Mammary epithelial cell (primary cell): ENCODE measurements around the gene FOXA2.

Experiments used
- CTCF ChIP-seq, 2 donors: IDR thresholded peaks in 1 of 2; conservative IDR thresholded peaks in 1 of 2; 2 replicates each; pipeline ENCODE4 v1.5.1; 2011 to 2012; ENCODE audit warnings: inconsistent platforms in 2 of 2, low read length in 2 of 2, mild to moderate bottlenecking in 2 of 2, control low read depth in 1 of 2, low read depth in 1 of 2; ENCODE audit not compliant: insufficient read depth in 1 of 2; ENCODE audit errors: extremely low read depth in 1 of 2
- EZH2 ChIP-seq: IDR thresholded peaks from 2 replicates; pipeline ENCODE4 v1.6.1; 2012; ENCODE audit warnings: low read length, inconsistent platforms, borderline replicate concordance

GRCh38 chr20:22546344-22546743 is 38.0 kb downstream of the FOXA2 start:
- TF ChIP-seq CTCF (conservative IDR thresholded peaks at IDR 0.05 in 1 of 2, IDR thresholded peaks at IDR 0.05 in 1 of 2; ENCODE audit: extremely low read depth in 1 of 2, insufficient read depth in 1 of 2, low read depth in 1 of 2, low read length in 2 of 2) (no peak), EZH2 (no peak)
